Parathyroid adenoma (tissue), 2 donors: ENCODE data around the gene PNPO.

Experiments used
- H2AFZ ChIP-seq: fragments of 300-600 bp; sonication (generic); one replicate; pipeline ENCODE4 v1.7.0; 2017; ENCODE audit warnings: antibody characterized with exemption, mild to moderate bottlenecking
- H3K27ac ChIP-seq: fragments of 300-600 bp; sonication (generic); one replicate; pipeline ENCODE4 v1.7.0; 2017
- H3K27me3 ChIP-seq: fragments of 300-600 bp; sonication (generic); one replicate; pipeline ENCODE4 v1.7.0; 2017; ENCODE audit warnings: low read length; ENCODE audit not compliant: control insufficient read depth, insufficient read depth
- H3K36me3 ChIP-seq: fragments of 300-600 bp; sonication (generic); one replicate; pipeline ENCODE4 v1.7.0; 2017; ENCODE audit warnings: low read length; ENCODE audit not compliant: control insufficient read depth, insufficient read depth
- H3K4me1 ChIP-seq: fragments of 300-600 bp; sonication (generic); one replicate; pipeline ENCODE4 v1.7.0; 2017; ENCODE audit warnings: control low read depth
- H3K4me2 ChIP-seq: fragments of 300-600 bp; sonication (generic); one replicate; pipeline ENCODE4 v1.7.0; 2017; ENCODE audit warnings: low read length
- H3K4me3 ChIP-seq: fragments of 300-600 bp; sonication (generic); one replicate; pipeline ENCODE4 v1.7.0; 2017; ENCODE audit warnings: low read depth, low read length
- H3K79me2 ChIP-seq: fragments of 300-600 bp; sonication (generic); one replicate; pipeline ENCODE4 v1.7.0; 2017; ENCODE audit warnings: control low read depth
- H3K9ac ChIP-seq: fragments of 300-600 bp; sonication (generic); one replicate; pipeline ENCODE4 v1.7.0; 2017; ENCODE audit warnings: mild to moderate bottlenecking
- H3K9me3 ChIP-seq: fragments of 300-600 bp; sonication (generic); one replicate; pipeline ENCODE4 v1.7.0; 2017; ENCODE audit warnings: low read length; ENCODE audit not compliant: control insufficient read depth
- CTCF ChIP-seq: fragments of 300-600 bp; sonication (generic); IDR thresholded peaks from one replicate; pipeline ENCODE4 v1.7.0; 2017; ENCODE audit warnings: antibody characterized with exemption, mild to moderate bottlenecking
- donor health status: primary hyperparathyroidism.

The PNPO gene

GRCh38 chr17:47896672-47897490 lies 44.5 kb upstream of the PNPO start:
- Histone ChIP-seq H3K4me2 (peak overlapping the region; percentile 100), H3K4me1 (peaks cover 12% of the 10 kb centered on the region), H3K4me3 (peak overlapping the region; percentile 98), H3K27ac (peak overlapping the region; percentile 100), H3K36me3 (no peaks in the 10 kb centered on the region), H3K9me3 (no peaks in the 10 kb centered on the region), H2AFZ (peak overlapping the region; percentile 98), H3K9ac (peak overlapping the region; percentile 99), H3K27me3 (no peaks in the 10 kb centered on the region), H3K79me2 (peaks cover 27% of the 10 kb centered on the region)
- no peak for TF ChIP-seq CTCF

- Histone ChIP-seq H3K79me2 (peaks cover 31% of the 10 kb centered on the region), H3K9ac (no peak overlapping the region), H3K4me2 (peak overlapping the region; percentile 100), H3K27ac (peak overlapping the region; percentile 100), H2AFZ (no peak overlapping the region), H3K9me3 (no peaks in the 10 kb centered on the region), H3K4me1 (peaks cover 12% of the 10 kb centered on the region), H3K36me3 (no peaks in the 10 kb centered on the region), H3K4me3 (peak overlapping the region; percentile 98), H3K27me3 (no peaks in the 10 kb centered on the region)
- TF ChIP-seq CTCF: no peak
Measured at GRCh38 chr17:47897561-47897960, 43.8 kb upstream of the PNPO start.

- no peak overlapping the region for H3K4me2 ChIP-seq
- no peak overlapping the region for H2AFZ ChIP-seq
- peak overlapping the region; percentile 12 for H3K4me3 ChIP-seq
- H3K36me3 ChIP-seq: no peaks in the 10 kb centered on the region
- no peak for TF ChIP-seq CTCF
- no peak overlapping the region for H3K27ac ChIP-seq
- peaks cover 37% of the 10 kb centered on the region for H3K79me2 ChIP-seq
- H3K4me1 ChIP-seq: peaks cover 12% of the 10 kb centered on the region
- H3K27me3 ChIP-seq: no peaks in the 10 kb centered on the region
- H3K9me3 ChIP-seq: no peaks in the 10 kb centered on the region
- H3K9ac ChIP-seq: no peak overlapping the region
Measured at GRCh38 chr17:47898241-47898640, 43.1 kb upstream of the PNPO start.

- Histone ChIP-seq H3K4me2 (no peak overlapping the region), H2AFZ (no peak overlapping the region), H3K4me1 (peaks cover 10% of the 10 kb centered on the region), H3K9me3 (no peaks in the 10 kb centered on the region), H3K79me2 (peaks cover 33% of the 10 kb centered on the region), H3K27me3 (no peaks in the 10 kb centered on the region), H3K4me3 (no peak overlapping the region), H3K36me3 (no peaks in the 10 kb centered on the region), H3K9ac (no peak overlapping the region), H3K27ac (peak overlapping the region; percentile 52)
- TF ChIP-seq CTCF: no peak
Measured at GRCh38 chr17:47899643-47900042, 41.7 kb upstream of the PNPO start.

GRCh38 chr17:47901423-47901822 lies 39.9 kb upstream of the PNPO start:
- no peaks in the 10 kb centered on the region for H3K36me3 ChIP-seq
- H3K4me2 ChIP-seq: no peak overlapping the region
- H3K27ac ChIP-seq: peak overlapping the region; percentile 13
- H3K27me3 ChIP-seq: no peaks in the 10 kb centered on the region
- no peak overlapping the region for H3K9ac ChIP-seq
- no peak for TF ChIP-seq CTCF
- H3K9me3 ChIP-seq: no peaks in the 10 kb centered on the region
- no peak overlapping the region for H3K4me3 ChIP-seq
- peaks cover 33% of the 10 kb centered on the region for H3K79me2 ChIP-seq
- H2AFZ ChIP-seq: no peak overlapping the region
- peaks cover 18% of the 10 kb centered on the region for H3K4me1 ChIP-seq
